HG03565 (cell line): ENCODE measurements around the gene ITIH6.
"Not testable (repeated sequence)": the region's sequence is repeated elsewhere in the genome, so short reads cannot be mapped to it uniquely, and the experiment has no call there.

Experiments used
- ATAC-seq: cut with Tn5 transposase; IDR thresholded peaks from one replicate; pipeline ENCODE4 v1.9.1; 2021; ENCODE audit warnings: mild to moderate bottlenecking, moderate library complexity; ENCODE audit not compliant: unreplicated experiment

Gene ITIH6

DNA sequence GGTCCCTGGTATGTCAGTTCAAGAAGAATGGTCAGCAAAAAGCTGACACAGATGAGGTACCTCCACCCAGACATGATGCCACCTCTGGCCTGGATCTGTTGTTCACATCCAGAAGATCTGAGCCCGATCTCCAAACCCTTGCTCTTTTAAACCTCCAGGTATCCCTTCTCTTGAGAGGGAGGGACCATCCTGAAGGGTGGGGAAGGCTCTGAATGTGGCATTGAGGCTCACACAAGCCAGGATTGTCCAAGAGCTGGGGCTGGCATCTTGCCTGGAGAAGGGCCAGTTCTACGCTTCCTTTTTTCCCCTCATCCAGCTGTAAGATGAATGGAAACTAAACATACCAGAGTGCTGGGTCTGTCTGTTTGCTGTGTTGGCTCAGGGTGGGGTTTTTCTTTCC, at the start of gene ITIH6:
Gene ITIH6, minus strand, starts transcription at position 119 of the 400 bp plus-strand sequence. Its CDS starts 45 bp downstream, at position 74.
- no peak for ATAC-seq

- ATAC-seq = not testable (repeated sequence)
Observed at GRCh38 chrX:54847700-54848099, 49.6 kb upstream of the ITIH6 start.

GRCh38 chrX:54843050-54843449, 45.0 kb upstream of the ITIH6 start:
- ATAC-seq = no peak

DNA sequence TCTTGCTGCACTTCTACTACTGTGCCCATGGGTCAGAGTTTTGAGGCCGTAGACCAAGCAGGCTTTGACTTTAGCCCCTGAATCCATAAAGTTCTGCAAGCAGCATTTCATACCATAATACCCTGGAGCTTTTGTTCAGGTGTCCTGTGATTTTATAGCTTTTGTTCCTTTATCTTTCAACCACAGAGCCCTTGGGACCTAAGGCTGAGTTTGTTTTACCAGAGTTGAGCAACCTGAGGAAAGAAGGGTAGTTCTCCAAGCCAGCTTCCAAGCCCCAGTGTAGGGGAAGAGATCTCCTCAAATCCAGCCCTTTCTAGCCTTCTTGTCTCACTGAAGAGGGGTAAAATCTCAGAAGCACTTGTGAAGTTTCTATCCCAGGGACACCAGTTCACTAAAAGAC, 44.6 kb upstream of the ITIH6 start:
- ATAC-seq = no peak

GRCh38 chrX:54841184-54841874, 43.3 kb upstream of the ITIH6 start:
- not testable (repeated sequence) for ATAC-seq

GRCh38 chrX:54838583-54838982, 40.5 kb upstream of the ITIH6 start:
- no peak for ATAC-seq

DNA sequence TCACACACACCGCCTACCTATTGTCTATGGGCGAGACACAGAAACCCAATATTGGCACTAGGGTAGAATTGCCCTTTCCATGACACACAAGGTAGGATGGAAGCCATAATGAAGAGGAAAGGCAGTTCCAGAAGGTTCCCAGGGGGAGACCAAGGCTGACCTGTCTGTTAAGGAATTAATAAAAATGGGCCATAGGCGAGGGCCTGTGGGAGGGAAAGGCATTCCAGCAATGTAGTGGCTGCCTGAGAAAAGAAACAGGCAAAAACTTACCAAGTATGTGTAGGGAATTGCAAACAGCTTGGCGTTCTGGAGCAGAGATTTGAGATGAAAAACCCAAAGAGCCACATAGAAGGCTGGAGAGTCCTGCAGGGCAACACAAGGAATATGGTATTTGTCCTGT, 28.5 kb upstream of the ITIH6 start:
- no peak for ATAC-seq

DNA sequence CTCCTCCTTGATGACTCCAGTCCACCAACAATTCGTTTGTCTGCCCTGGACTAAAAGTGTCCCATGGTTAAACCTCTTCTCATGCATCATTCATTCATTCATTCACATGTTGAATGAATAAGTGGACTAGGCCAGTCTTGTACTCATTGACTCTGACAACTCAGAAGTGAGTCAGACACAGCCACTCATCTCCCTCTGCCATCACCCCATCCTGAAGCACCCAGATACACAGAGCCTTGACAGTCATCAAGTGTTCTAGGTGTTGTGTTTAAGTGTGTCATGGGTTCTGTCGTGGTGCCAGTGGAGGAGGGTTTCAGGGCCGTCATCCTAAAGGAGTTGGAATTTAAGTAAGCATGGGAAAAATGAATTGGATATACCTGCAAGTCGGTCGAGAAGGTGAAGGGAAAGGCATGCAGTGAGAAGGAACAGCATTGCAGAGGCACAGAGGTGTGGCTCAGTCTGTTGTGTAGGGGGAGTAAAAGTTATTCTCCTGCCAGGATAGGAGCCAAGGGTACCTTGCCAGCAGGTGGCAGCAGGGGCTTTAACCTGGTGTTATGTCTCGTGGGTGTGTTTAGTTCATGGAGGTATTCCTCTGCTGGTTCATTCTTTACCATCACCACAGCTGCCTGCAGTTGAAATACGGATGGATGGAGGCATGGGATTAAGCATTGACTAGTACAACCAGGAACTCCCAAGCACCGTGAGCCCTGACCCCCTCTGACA, 27.8 kb upstream of the ITIH6 start:
- no peak for ATAC-seq

DNA sequence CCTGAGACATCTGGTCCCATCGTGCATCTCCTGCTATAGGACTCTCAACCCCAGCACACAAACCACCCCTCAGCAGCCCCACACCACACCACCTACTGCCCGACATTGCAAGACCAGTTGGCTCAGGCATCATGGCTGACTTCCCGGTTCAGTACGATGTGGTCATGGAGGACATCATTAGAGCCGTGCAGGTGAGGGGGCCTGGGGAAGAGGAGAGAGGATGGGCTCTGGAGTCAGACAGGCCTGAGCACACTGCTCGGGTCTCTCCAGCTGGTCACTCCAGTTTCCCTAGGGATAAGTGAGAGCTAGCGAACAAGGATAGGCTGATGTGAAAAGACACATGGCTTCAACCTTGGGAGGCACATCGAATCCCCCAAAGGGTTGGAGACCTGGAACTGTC, 26.7 kb upstream of the ITIH6 start:
- ATAC-seq = no peak

GRCh38 chrX:54824195-54824594, 26.1 kb upstream of the ITIH6 start:
- ATAC-seq = no peak

DNA sequence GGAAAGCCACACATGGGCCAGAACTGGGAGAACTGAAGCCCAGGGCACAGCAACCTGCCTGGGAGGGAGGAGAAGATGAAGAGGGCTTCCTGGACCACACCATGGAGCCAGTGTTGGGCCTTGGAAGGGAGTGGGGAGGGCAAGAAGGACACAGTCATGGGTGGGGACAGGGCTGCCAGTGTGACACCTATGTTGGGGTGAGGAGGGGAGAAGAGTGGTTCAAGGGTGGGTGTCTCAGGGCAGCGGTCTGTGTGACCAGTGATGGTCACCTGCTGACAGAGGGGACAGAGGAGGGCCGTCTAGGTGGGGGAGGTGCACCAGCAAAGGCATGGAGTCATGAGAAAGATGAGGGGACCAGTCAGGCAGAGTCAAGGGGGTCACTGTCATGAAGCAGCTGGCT, 23.3 kb upstream of the ITIH6 start:
- no peak for ATAC-seq

- no peak for ATAC-seq
Observed at GRCh38 chrX:54820737-54821136, 22.7 kb upstream of the ITIH6 start.

DNA sequence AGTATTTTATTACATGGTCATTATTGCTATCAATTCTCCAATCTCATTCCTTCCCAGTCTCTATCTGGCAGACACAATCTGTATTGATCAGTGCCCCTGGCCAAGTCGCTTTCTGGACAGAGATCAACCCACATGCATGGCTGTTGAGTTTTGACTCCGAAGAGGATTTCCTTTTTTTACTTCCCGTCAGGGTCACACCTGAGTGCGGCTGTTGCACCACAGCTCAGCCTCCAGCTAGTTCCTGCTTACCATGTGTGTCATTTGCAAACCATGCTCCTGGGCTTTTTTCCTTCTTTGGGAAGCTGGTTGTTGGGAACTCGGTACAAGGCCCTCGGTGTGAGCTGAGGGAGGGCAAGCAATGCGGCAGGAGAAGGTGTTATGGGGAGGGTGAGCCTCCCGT, 21.1 kb upstream of the ITIH6 start:
- no peak for ATAC-seq

- no peak for ATAC-seq
Observed at GRCh38 chrX:54818221-54818620, 20.2 kb upstream of the ITIH6 start.

DNA sequence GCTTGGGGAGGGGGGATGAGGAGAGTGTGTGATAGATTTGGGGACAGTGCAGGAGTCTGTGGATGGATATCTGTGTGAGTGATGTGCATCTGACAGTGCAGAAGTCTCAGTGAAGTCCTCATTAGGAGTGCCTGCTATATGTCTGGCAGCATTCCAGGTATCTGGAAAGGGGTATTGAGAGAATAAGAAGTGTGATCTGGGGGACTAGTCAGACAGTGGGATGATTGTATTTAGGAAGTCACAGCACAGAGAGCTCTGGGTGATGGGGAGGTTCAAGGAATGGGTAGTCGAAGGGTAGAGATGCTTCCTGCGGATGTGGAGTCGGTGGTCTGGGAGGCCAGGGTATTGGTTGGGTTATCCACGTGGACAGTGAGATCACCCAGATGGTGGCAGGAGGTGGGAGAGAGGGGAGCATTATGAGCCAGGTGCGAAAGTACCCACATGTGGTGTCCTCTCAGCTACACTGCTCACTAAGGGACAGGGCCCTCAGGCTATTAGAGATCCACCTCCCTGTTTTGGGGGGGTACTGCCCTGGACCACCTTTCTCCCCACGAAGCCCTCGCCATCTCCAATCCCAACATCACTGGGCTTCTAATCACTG, 19.3 kb upstream of the ITIH6 start:
- ATAC-seq = no peak

- ATAC-seq = no peak
Observed at GRCh38 chrX:54812306-54812705, 14.3 kb upstream of the ITIH6 start.

- no peak for ATAC-seq
Observed at GRCh38 chrX:54811301-54811885, 13.3 kb upstream of the ITIH6 start.

DNA sequence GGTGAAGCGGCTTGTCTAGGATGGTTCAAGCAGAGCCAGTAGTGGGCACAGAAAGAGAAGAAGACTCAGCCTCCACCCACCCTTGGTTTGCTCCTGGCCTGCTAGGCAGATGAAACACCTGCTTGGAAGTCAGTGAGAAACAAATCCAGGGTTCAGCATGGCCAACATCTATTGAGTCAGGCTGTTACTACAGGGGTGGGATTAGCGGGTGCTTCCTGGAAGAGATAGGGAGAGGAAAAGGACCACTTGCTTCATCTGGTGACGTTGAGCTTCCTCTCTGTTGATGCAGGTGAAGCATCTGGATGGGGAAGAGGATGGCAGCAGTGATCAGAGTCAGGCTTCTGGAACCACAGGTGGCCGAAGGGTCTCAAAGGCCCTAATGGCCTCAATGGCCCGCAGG, 12.5 kb upstream of the ITIH6 start:
- ATAC-seq = no peak

DNA sequence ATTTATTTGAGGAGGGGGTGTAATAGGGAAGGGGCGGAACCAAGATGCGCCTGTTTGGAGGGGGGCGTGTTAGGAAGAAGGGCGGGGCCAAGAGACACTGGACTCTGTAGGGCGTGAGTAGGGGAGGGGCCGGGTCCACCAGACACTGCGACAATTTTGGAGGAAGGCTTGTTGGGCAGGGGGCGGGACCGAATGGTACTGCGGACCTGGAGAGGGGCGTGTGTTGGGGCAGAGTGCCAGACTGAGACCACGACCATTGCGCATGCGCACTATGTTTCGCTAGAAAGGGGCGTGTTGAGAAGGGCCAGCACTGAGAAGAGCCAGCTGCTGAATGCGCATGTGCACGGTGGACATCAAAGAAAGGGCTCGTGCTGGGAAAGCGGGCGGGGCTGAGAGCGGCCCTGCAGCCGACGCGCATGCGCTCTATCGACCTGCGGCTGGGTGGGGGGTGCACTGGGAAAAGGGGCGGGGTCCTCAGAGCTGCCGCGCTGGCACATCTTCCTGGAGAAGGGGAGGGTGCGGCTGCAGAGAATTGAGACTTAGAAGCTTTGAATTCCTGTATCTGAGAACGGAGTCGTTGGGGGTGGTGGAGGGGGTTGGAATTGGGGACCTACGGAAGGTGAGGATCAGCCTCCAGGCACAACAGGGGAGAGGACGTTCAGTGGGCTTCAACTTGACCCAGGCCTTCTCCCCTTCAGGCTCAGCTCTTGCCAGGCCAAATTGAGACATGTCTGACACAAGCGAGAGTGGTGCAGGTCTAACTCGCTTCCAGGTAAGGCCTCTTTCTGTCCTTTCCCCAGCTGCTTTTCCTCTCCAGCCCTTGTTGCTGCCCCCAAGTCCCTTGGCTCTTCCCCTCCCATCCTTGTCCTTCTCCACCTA, 10.8 kb upstream of the ITIH6 start:
- ATAC-seq = peak; percentile 87

GRCh38 chrX:54808109-54808604, 10.1 kb upstream of the ITIH6 start:
- peak; percentile 11 for ATAC-seq
